ENCODE measurements around the gene KIF21B.

DNA sequence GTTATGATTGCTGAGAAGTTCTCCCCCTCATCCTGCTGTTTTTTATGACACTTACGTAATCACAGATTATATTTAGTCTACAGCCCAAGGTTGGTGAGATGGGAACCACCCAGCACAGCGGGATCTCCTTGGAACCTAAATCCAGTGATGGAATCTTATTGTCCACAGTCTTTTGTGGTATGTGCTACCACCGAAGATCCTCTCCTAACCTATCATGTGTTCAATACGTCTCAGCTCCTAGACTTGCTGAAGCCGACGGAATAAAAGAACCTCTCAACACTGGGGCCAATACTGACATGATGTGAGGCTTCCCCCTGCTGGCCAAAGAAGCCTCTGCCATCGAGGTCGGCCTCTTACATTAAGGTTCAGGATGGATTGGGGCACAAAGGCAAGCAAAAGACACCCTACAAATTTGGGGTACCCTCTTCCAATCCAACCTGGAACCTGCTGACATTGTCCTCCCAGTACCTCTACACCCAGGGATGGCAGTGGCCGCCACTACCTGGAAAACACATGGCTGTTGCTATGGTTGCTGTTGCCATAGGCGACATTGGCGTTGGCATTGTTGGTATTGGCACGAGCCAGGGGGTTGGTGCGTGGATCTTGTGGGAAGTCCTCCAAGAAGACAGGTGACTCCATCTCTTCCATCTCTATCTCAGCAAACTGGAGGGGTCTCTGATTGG, 19.4 kb upstream of the KIF21B start:
- TF ChIP-seq, protein P1, sequence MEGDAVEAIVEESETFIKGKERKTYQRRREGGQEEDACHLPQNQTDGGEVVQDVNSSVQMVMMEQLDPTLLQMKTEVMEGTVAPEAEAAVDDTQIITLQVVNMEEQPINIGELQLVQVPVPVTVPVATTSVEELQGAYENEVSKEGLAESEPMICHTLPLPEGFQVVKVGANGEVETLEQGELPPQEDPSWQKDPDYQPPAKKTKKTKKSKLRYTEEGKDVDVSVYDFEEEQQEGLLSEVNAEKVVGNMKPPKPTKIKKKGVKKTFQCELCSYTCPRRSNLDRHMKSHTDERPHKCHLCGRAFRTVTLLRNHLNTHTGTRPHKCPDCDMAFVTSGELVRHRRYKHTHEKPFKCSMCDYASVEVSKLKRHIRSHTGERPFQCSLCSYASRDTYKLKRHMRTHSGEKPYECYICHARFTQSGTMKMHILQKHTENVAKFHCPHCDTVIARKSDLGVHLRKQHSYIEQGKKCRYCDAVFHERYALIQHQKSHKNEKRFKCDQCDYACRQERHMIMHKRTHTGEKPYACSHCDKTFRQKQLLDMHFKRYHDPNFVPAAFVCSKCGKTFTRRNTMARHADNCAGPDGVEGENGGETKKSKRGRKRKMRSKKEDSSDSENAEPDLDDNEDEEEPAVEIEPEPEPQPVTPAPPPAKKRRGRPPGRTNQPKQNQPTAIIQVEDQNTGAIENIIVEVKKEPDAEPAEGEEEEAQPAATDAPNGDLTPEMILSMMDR (IDR thresholded peaks at IDR 0.05; ENCODE audit: poor library complexity), result peak; percentile 87
- TF ChIP-seq EZH2 (IDR thresholded peaks at IDR 0.05; ENCODE audit: borderline replicate concordance), result no peak
- TF ChIP-seq EZH2phosphoT487 (IDR thresholded peaks at IDR 0.05; ENCODE audit: low read depth, severe bottlenecking, unreplicated experiment), result no peak
